GM20000 (cell line): ENCODE data around the gene ZCCHC24.

Source experiments
- DNase-seq: peaks from one replicate; pipeline ENCODE4 v3.0.0; 2012; ENCODE audit warnings: low spot score
- CTCF ChIP-seq: IDR thresholded peaks from 2 replicates; pipeline ENCODE4 v1.5.1; 2012; ENCODE audit warnings: mild to moderate bottlenecking, control low read depth; ENCODE audit errors: extremely low read depth, missing control alignments

Gene ZCCHC24

GRCh38 chr10:79479283-79479909 lies 34.0 kb upstream of the ZCCHC24 start:
- no peak for TF ChIP-seq CTCF
- no peak for DNase-seq

GRCh38 chr10:79477456-79477855 lies 32.0 kb upstream of the ZCCHC24 start:
- TF ChIP-seq CTCF = no peak
- no peak for DNase-seq

- TF ChIP-seq CTCF = no peak
- DNase-seq = no peak
Observed at GRCh38 chr10:79476645-79477044, 31.2 kb upstream of the ZCCHC24 start.

- no peak for TF ChIP-seq CTCF
- no peak for DNase-seq
Observed at GRCh38 chr10:79475877-79476276, 30.5 kb upstream of the ZCCHC24 start.

GRCh38 chr10:79475119-79475653 lies 29.8 kb upstream of the ZCCHC24 start:
- no peak for TF ChIP-seq CTCF
- no peak for DNase-seq

- no peak for DNase-seq
- no peak for TF ChIP-seq CTCF
Observed at GRCh38 chr10:79473496-79474095, 28.2 kb upstream of the ZCCHC24 start.

GRCh38 chr10:79472951-79473350 lies 27.5 kb upstream of the ZCCHC24 start:
- no peak for TF ChIP-seq CTCF
- no peak for DNase-seq
